ENCODE data around the gene MOCOS. TPM values are rescaled to one million over a fixed set of nuclear protein-coding genes. Genes with fewer than 3 reads are reported as not detected.

Gene MOCOS
- total RNA-seq, 1 donor from 2014 or later = 0.79 TPM

DNA sequence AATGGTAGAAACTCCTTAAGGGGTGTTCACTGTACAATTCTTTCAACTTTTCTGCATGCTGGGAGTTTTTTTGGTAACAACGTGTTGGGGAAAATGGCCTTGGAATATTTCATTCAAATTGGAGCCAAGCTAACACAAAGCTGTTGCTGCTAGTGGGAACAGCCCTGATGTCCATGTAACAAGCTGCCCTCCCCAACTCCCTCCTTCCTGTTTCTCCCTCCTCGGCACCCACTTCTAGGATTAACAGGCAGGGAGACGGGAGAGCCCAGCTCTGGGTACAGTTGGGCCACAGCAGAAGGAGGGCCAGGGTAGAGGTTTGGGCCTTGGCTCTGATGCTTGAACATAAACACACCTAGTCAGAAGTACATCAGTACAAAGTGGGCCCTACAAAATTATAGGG lies 9.4 kb upstream of the MOCOS start:
- DNase-seq (ENCODE audit: low read depth, low spot score) = no peak

- DNase-seq (ENCODE audit: low read depth, low spot score) = peak; percentile 50
These were observed 7.5 kb upstream of the MOCOS start for GRCh38 chr18:36179562-36180355.

DNA sequence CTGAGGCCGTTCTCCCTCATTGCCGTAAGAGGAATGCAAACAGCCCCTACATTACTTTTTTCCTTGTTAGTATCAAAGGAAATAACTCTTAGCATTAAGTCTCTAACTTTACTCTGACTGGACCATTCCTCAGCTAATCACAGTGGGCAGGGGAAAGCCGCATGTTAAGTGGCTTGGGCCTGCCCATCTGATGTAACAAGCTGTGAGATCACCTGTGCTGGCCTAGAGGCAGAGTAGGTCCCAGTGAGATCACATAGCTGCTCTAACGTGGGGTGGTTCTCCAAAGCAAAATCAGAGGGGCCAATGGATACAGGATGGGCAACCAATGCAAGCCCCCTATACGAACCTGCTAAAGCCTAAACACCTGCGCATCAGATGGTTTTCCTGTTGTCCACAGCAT lies 5.9 kb upstream of the MOCOS start:
- DNase-seq (ENCODE audit: low read depth, low spot score) = no peak

GRCh38 chr18:36181898-36182506 lies 5.3 kb upstream of the MOCOS start:
- DNase-seq (ENCODE audit: low read depth, low spot score) = no peak

DNA sequence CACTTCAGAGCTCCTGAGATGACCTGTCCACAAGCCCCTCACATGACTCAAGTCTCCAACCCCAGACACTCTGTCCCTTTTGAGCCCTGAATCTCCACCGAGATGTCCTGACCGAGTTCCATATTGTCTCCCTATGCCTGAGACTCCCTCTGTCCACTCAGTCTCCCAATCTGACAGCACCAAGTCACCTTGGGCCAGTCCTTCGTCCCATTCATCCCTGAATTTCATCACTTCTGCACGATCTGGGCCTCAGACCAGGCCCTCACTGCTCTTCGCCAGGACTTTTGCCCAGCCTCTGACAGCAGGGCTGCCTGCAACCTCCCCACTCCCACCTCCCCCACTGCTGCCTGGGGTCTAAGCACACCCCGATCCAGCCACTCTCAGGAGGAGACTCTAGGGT lies 4.3 kb upstream of the MOCOS start:
- DNase-seq (ENCODE audit: low read depth, low spot score) = no peak

DNA sequence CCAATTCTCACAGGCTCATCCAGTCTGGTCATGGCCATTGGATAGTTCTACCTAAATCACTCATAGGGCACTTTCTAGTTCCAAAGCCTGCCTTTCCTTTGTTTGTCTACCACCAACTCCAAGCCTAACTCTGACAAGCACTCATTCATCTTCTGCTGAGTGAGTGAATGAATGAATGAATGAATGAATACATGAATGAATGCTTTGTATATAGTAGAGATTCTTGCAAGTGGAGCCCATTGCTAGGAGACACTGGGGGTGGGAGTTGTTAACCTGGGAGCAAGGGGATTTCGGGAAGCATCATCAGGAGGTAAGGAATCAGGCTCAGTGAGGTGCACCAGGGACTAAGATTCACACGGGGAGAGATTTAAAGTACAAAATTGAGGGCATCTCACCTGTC lies 3.3 kb upstream of the MOCOS start:
- no peak for DNase-seq (ENCODE audit: low read depth, low spot score)

GRCh38 chr18:36185157-36185556 lies 2.1 kb upstream of the MOCOS start:
- DNase-seq (ENCODE audit: low read depth, low spot score) = no peak

- no peak for DNase-seq (ENCODE audit: low read depth, low spot score)
These were observed 1.3 kb upstream of the MOCOS start for GRCh38 chr18:36185901-36186460.

- DNase-seq (ENCODE audit: low read depth, low spot score) = no peak
These were observed 670 bp upstream of the MOCOS start for GRCh38 chr18:36186461-36187192.

DNA sequence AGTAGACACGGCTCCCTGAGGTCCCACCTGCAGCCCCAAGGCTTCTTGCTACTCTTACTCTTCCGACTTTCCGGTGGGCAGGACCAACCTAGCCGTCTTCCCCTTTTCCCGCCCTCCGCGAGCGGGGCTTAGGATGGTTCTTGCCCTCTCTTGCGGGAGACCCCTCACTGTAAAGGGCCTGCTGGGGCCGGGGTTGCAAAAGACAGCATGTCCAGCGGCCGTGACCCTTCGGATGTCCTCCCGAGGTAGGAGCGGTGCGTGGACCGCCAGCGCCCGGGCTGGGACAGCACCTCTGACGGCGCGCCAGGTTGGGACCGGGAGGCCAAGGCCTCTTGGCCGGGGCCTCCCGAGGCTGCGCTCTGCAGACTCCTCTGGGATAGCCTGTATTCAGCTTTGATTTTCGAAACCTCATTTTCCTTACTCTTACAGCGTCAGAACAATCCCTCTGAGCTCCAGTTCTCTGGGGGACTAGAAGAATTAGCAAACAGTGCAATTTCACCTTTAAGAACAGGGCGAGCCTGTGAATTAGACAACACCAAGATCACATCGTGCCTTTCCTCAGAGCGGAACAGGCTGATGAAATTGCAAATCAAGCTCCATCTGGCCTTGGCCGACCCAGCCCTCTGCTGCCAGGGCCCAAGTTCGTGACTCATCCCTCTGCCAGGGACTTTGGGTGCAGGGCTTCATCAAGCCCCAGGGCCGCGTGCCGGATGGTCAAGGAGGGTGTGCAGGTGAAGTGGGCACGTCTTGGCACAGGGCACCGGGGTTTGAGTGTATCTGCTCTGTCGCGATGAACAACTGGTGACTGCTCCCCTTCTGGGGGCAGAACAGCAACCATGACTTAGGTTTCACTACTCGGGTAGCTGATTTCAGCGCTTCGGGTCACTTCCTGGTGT lies 777 bp downstream of the MOCOS start:
- no peak for DNase-seq (ENCODE audit: low read depth, low spot score)

- DNase-seq (ENCODE audit: low read depth, low spot score) = no peak
These were observed 1.6 kb downstream of the MOCOS start for GRCh38 chr18:36188916-36189315.

- no peak for DNase-seq (ENCODE audit: low read depth, low spot score)
These were observed 2.2 kb downstream of the MOCOS start for GRCh38 chr18:36189486-36189885.

GRCh38 chr18:36191286-36191685 lies 4.0 kb downstream of the MOCOS start:
- DNase-seq (ENCODE audit: low read depth, low spot score) = no peak

GRCh38 chr18:36191711-36192110 lies 4.4 kb downstream of the MOCOS start:
- no peak for DNase-seq (ENCODE audit: low read depth, low spot score)

DNA sequence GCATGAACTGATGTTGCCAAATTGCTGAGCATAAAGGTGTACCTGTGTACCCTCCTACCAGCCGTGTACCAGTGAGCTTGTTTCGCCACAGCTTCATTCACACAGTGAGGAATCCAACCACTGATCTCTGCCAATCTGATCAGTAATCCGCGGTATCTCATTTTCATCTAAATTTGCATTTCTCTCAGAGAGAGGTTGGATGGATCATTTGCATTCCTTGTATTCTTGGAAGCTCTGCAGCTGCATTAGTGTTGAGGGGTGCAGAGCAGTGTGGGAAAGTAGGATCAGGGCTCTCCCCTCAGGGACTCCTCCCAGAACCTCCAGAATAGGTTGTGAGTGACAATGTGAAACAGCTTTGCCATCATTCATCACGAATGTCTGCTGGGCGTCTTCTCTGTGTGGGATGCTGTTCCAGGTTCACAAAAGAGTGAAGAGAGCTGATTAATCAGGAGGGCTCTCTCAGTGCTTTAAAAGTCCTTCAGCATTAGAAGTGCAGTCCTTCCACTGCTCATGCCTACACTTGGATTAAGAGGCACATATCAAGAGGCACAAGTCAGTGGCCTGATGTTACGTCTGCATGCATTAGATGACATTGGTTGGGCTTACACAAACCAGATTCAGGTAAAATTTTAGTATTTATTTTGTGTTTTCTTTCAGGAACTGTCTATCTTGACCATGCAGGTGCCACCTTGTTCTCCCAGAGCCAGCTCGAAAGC lies 7.5 kb downstream of the MOCOS start:
- DNase-seq (ENCODE audit: low read depth, low spot score) = no peak

GRCh38 chr18:36195427-36196122 lies 8.3 kb downstream of the MOCOS start:
- DNase-seq (ENCODE audit: low read depth, low spot score) = no peak

GRCh38 chr18:36196238-36196995 lies 9.1 kb downstream of the MOCOS start:
- DNase-seq (ENCODE audit: low read depth, low spot score) = no peak

GRCh38 chr18:36197511-36198166 lies 10.3 kb downstream of the MOCOS start:
- DNase-seq (ENCODE audit: low read depth, low spot score) = no peak

Measured in pulmonary artery endothelial cell (primary cell).